Measurements from ENCODE around the gene RECK.

The RECK gene

DNA sequence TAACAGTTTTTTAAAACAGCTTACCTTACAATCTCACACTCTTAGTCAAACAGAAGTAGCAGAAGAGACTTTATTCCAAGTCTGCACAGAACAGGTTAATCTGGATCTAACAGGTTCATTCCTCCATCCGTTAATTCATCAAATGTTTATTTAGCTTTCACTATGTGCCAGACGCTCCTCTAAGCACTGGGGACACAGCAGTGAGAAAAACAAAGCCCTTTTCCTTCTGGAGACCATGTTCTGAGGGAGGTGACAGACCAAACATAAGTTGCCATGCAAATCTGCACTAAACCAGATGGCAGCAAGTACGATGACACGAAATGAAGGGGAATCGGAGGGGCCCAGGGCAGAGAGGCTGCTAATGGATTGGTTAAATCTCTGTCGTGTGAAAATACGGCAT is 82.8 kb downstream of the RECK start:
- DNase-seq: no peak
- no peaks in the 10 kb centered on the region for H3K27me3 ChIP-seq (replicated peaks; ENCODE audit: insufficient read depth, low read length)
- no peaks in the 10 kb centered on the region for H3K9me2 ChIP-seq (replicated peaks; ENCODE audit: insufficient read depth, low read length)
- no peak overlapping the region for H3K9ac ChIP-seq (ENCODE audit: low read length)
- H3F3A ChIP-seq (ENCODE audit: insufficient read depth, low read length): no peaks in the 10 kb centered on the region
- TF ChIP-seq EZH2 (optimal IDR thresholded peaks at IDR 0.05; ENCODE audit: low read depth, low read length) (no peak), EZH2phosphoT487 (IDR thresholded peaks at IDR 0.05; ENCODE audit: low read length) (no peak)
- TF ChIP-seq, protein P1, sequence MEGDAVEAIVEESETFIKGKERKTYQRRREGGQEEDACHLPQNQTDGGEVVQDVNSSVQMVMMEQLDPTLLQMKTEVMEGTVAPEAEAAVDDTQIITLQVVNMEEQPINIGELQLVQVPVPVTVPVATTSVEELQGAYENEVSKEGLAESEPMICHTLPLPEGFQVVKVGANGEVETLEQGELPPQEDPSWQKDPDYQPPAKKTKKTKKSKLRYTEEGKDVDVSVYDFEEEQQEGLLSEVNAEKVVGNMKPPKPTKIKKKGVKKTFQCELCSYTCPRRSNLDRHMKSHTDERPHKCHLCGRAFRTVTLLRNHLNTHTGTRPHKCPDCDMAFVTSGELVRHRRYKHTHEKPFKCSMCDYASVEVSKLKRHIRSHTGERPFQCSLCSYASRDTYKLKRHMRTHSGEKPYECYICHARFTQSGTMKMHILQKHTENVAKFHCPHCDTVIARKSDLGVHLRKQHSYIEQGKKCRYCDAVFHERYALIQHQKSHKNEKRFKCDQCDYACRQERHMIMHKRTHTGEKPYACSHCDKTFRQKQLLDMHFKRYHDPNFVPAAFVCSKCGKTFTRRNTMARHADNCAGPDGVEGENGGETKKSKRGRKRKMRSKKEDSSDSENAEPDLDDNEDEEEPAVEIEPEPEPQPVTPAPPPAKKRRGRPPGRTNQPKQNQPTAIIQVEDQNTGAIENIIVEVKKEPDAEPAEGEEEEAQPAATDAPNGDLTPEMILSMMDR (IDR thresholded peaks at IDR 0.05; ENCODE audit: low read length): no peak
- no peaks in the 10 kb centered on the region for H3K36me3 ChIP-seq (replicated peaks; ENCODE audit: insufficient read depth, low read length)
- H2AFZ ChIP-seq (ENCODE audit: low read length): no peak overlapping the region
- H4K20me1 ChIP-seq (ENCODE audit: insufficient read depth, low read length): no peaks in the 10 kb centered on the region
- H3K79me2 ChIP-seq (ENCODE audit: low read length): no peaks in the 10 kb centered on the region
- H3K4me3 ChIP-seq (ENCODE audit: low read length): no peak overlapping the region
- H3K9me3 ChIP-seq (replicated peaks; ENCODE audit: insufficient read depth, low read length): no peaks in the 10 kb centered on the region
- no peak overlapping the region for H3K4me2 ChIP-seq (ENCODE audit: low read depth, low read length)
- no peak overlapping the region for H3K27ac ChIP-seq (ENCODE audit: low read length)
- H3K4me1 ChIP-seq (ENCODE audit: low read length): no peaks in the 10 kb centered on the region

DNA sequence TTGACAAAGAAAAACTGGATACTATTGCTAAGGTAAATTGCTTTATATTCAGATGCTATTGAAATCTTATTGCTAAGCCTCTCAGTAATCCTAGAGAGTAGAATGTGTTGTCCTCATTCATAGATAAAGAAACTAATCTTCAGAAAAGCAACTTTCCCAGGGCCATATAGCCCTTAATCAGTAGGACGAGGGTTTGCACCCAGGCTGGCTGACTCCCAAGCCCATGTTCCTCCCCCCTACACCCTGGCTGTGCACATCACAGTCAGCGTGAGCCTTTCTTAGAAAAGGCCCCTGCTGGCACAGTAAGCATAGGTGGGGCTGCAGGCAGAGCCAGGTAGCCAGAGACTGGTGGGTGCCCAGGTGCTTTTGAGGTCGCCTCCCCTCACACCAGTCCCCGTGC is 84.0 kb downstream of the RECK start:
- no peaks in the 10 kb centered on the region for H4K20me1 ChIP-seq (ENCODE audit: insufficient read depth, low read length)
- no peak overlapping the region for H3K27ac ChIP-seq (ENCODE audit: low read length)
- H3K36me3 ChIP-seq (replicated peaks; ENCODE audit: insufficient read depth, low read length): no peaks in the 10 kb centered on the region
- no peak overlapping the region for H3K9ac ChIP-seq (ENCODE audit: low read length)
- H3K27me3 ChIP-seq (replicated peaks; ENCODE audit: insufficient read depth, low read length): no peaks in the 10 kb centered on the region
- H3K9me2 ChIP-seq (replicated peaks; ENCODE audit: insufficient read depth, low read length): no peaks in the 10 kb centered on the region
- H2AFZ ChIP-seq (ENCODE audit: low read length): no peak overlapping the region
- H3K9me3 ChIP-seq (replicated peaks; ENCODE audit: insufficient read depth, low read length): no peaks in the 10 kb centered on the region
- no peaks in the 10 kb centered on the region for H3K4me1 ChIP-seq (ENCODE audit: low read length)
- H3K4me3 ChIP-seq (ENCODE audit: low read length): no peak overlapping the region
- DNase-seq: no peak
- no peaks in the 10 kb centered on the region for H3F3A ChIP-seq (ENCODE audit: insufficient read depth, low read length)
- no peak overlapping the region for H3K4me2 ChIP-seq (ENCODE audit: low read depth, low read length)
- TF ChIP-seq EZH2phosphoT487 (IDR thresholded peaks at IDR 0.05; ENCODE audit: low read length): no peak
- no peak for TF ChIP-seq EZH2 (optimal IDR thresholded peaks at IDR 0.05; ENCODE audit: low read depth, low read length)
- TF ChIP-seq, protein P1 (IDR thresholded peaks at IDR 0.05; ENCODE audit: low read length): no peak
- H3K79me2 ChIP-seq (ENCODE audit: low read length): no peaks in the 10 kb centered on the region

DNA sequence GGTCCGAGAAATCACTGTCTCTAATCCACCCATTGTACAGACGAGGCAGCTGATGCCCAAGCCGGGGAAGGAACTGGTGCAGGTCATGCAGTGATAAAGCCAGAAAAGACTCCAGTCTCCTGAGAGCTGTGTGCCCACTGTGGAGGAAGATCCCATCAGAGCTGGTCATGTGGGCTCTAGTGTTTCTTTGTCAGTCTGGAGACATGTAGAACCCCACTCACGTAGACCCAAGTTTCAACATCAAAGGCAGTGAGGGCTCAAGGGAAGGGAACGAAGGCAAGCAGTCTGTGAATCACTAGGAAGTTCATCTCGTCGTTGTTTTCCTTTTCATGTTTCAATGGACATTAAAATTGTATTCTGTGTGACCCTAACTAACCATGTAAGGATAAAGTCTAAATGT is 85.3 kb downstream of the RECK start:
- H3K79me2 ChIP-seq (ENCODE audit: low read length): no peaks in the 10 kb centered on the region
- no peaks in the 10 kb centered on the region for H3F3A ChIP-seq (ENCODE audit: insufficient read depth, low read length)
- TF ChIP-seq, protein P1 (IDR thresholded peaks at IDR 0.05; ENCODE audit: low read length): no peak
- TF ChIP-seq EZH2phosphoT487 (IDR thresholded peaks at IDR 0.05; ENCODE audit: low read length): no peak
- no peak overlapping the region for H3K27ac ChIP-seq (ENCODE audit: low read length)
- no peaks in the 10 kb centered on the region for H3K36me3 ChIP-seq (replicated peaks; ENCODE audit: insufficient read depth, low read length)
- no peak overlapping the region for H3K9ac ChIP-seq (ENCODE audit: low read length)
- no peaks in the 10 kb centered on the region for H3K4me1 ChIP-seq (ENCODE audit: low read length)
- no peak overlapping the region for H2AFZ ChIP-seq (ENCODE audit: low read length)
- H3K9me3 ChIP-seq (replicated peaks; ENCODE audit: insufficient read depth, low read length): no peaks in the 10 kb centered on the region
- H3K4me3 ChIP-seq (ENCODE audit: low read length): no peak overlapping the region
- no peak for DNase-seq
- H4K20me1 ChIP-seq (ENCODE audit: insufficient read depth, low read length): no peaks in the 10 kb centered on the region
- no peaks in the 10 kb centered on the region for H3K9me2 ChIP-seq (replicated peaks; ENCODE audit: insufficient read depth, low read length)
- H3K27me3 ChIP-seq (replicated peaks; ENCODE audit: insufficient read depth, low read length): no peaks in the 10 kb centered on the region
- no peak overlapping the region for H3K4me2 ChIP-seq (ENCODE audit: low read depth, low read length)

All from MM.1S (cell line).